HepG2 (cell line): ENCODE results near the gene SYAP1. TPM values are rescaled to one million over a fixed set of nuclear protein-coding genes. Genes with fewer than 3 reads are reported as not detected.

Experiments
- ATAC-seq: fragments of 200-7000 bp; cut with Tn5 transposase; 3 replicates; pipeline ENCODE4 v1.9.1; 2020; ENCODE audit warnings: mild to moderate bottlenecking, moderate library complexity
- BruUV-seq: library from RNA; stranded (reverse); fragments of 400-500 nt; replicated peaks from 2 replicates; lab custom pipeline; 2021; lab: Mats Ljungman, UMichigan
- CTCF ChIA-PET: fragments of 300-600 bp; formaldehyde crosslinking; extraction: SDS; loops from one replicate; lab custom pipeline; 2021; ENCODE audit warnings: low total read pairs, inconsistent platforms, low intra/inter-chr PET ratio; lab: Yijun Ruan, JAX
- POLR2A ChIA-PET: fragments of 350-600 bp; sonication (Branson Sonifier 250); formaldehyde crosslinking; loops from one replicate; lab custom pipeline; 2020; ENCODE audit warnings: antibody characterized with exemption, inconsistent platforms; lab: Yijun Ruan, JAX
- DNase-seq: peaks from one replicate; pipeline ENCODE4 v3.0.0-alpha.2; 2015; ENCODE audit warnings: low spot score
- FAIRE-seq: peaks from 3 replicates; lab custom pipeline; 2011; peaks lifted over from hg19 to GRCh38; lab: Jason Lieb, UNC
- H2AFZ ChIP-seq: one replicate; pipeline ENCODE4 v1.6.1; 2011; ENCODE audit warnings: low read length, inconsistent platforms
- H3K27ac ChIP-seq: fragments of 300-600 bp; 3 replicates; pipeline ENCODE4 v1.8.0; 2011; ENCODE audit warnings: mixed run types, mild to moderate bottlenecking, mixed read lengths, low read length, inconsistent platforms; ENCODE audit not compliant: insufficient read depth; ENCODE audit errors: extremely low read length
- H3K27me3 ChIP-seq, 2 experiments: fragments of 200-600 bp in 1 of 2; 2 replicates in 1 of 2; 3 replicates in 1 of 2; pipeline versions ENCODE4 v1.6.0 to v1.8.0; 2011; ENCODE audit warnings: low read length in 2 of 2, mild to moderate bottlenecking in 2 of 2, moderate library complexity in 2 of 2, inconsistent platforms in 1 of 2; ENCODE audit not compliant: insufficient read depth in 2 of 2, control insufficient read depth in 1 of 2
- H3K36me3 ChIP-seq, 2 experiments: fragments of 200-600 bp in 1 of 2; replicated peaks in 1 of 2; 2 replicates in 1 of 2; 3 replicates in 1 of 2; pipeline versions ENCODE4 v1.5.1 to v1.8.0; 2011; ENCODE audit warnings: low read length in 2 of 2, inconsistent platforms in 1 of 2; ENCODE audit not compliant: insufficient read depth in 2 of 2, control insufficient read depth in 1 of 2
- H3K4me1 ChIP-seq: 2 replicates; pipeline ENCODE4 v1.5.1; 2012; ENCODE audit warnings: low read length, inconsistent platforms; ENCODE audit not compliant: insufficient read depth
- H3K4me2 ChIP-seq: 2 replicates; pipeline ENCODE4 v1.6.0; 2011; ENCODE audit warnings: low read depth, low read length, inconsistent platforms
- H3K4me3 ChIP-seq, 3 experiments: fragments of 200-600 bp in 1 of 3; sonication (generic), shearing (Covaris generic) in 1 of 3; replicated peaks in 1 of 3; 2 replicates each; pipeline ENCODE4 v1.5.1; 2011 to 2016; ENCODE audit warnings: low read length in 3 of 3, inconsistent platforms in 2 of 3, low read depth in 2 of 3, mild to moderate bottlenecking in 2 of 3, control low read depth in 1 of 3, mixed read lengths in 1 of 3; ENCODE audit not compliant: insufficient read depth in 1 of 3
- H3K79me2 ChIP-seq: one replicate; pipeline ENCODE4 v1.6.1; 2011; ENCODE audit warnings: low read length, inconsistent platforms; ENCODE audit not compliant: insufficient read depth
- H3K9ac ChIP-seq: 2 replicates; pipeline ENCODE4 v1.6.0; 2011; ENCODE audit warnings: mild to moderate bottlenecking, low read depth, low read length, inconsistent platforms; ENCODE audit not compliant: insufficient read depth
- H3K9me3 ChIP-seq: 2 replicates; pipeline ENCODE4 v1.5.1; 2012; ENCODE audit warnings: mild to moderate bottlenecking, low read length
- H4K20me1 ChIP-seq: 2 replicates; pipeline ENCODE4 v1.6.0; 2011; ENCODE audit warnings: inconsistent platforms, mild to moderate bottlenecking, low read length, moderate library complexity; ENCODE audit not compliant: insufficient read depth
- CC2D1A ChIP-seq: sonication (generic); formaldehyde crosslinking; IDR thresholded peaks from 2 replicates; pipeline ENCODE4 v1.8.1; 2023; ENCODE audit warnings: mild to moderate bottlenecking, missing genetic modification reagents
- DR1 ChIP-seq: sonication (generic); formaldehyde crosslinking; IDR thresholded peaks from 2 replicates; pipeline ENCODE4 v1.8.0; 2021; ENCODE audit warnings: mild to moderate bottlenecking, missing genetic modification reagents, inconsistent platforms
- ELF1 ChIP-seq: sonication (generic); formaldehyde crosslinking; IDR thresholded peaks from 2 replicates; pipeline ENCODE4 v1.4.0; 2020; ENCODE audit warnings: missing genetic modification reagents
- GZF1 ChIP-seq: sonication (generic); formaldehyde crosslinking; IDR thresholded peaks from 2 replicates; pipeline ENCODE4 v1.5.1; 2020; ENCODE audit warnings: mild to moderate bottlenecking, missing genetic modification reagents
- HCFC1 ChIP-seq: fragments of 150-350 bp; IDR thresholded peaks from 2 replicates; pipeline ENCODE4 v1.6.1; 2014; ENCODE audit warnings: low read depth, low read length
- KDM5B ChIP-seq: sonication (generic); formaldehyde crosslinking; IDR thresholded peaks from 2 replicates; pipeline ENCODE4 v1.4.0; 2020; ENCODE audit warnings: missing genetic modification reagents, mild to moderate bottlenecking, borderline replicate concordance
- MNT ChIP-seq: fragments of 450-650 bp; IDR thresholded peaks from 2 replicates; pipeline ENCODE4 v1.6.1; 2016
- NFYC ChIP-seq: IDR thresholded peaks from 2 replicates; pipeline ENCODE4 v1.6.1; 2016; ENCODE audit warnings: missing genetic modification reagents, missing compliant biosample characterization
- NR2F6 ChIP-seq, 2 experiments: IDR thresholded peaks; 2 replicates each; pipeline ENCODE4 v1.6.1; 2016; ENCODE audit warnings: antibody characterized with exemption in 1 of 2, mild to moderate bottlenecking in 1 of 2
- SOX5 ChIP-seq: IDR thresholded peaks from 2 replicates; pipeline ENCODE4 v1.6.1; 2016; ENCODE audit warnings: borderline replicate concordance
- TAF15 ChIP-seq: fragments of 200-400 bp; formaldehyde crosslinking; IDR thresholded peaks from one replicate; pipeline ENCODE4 v1.6.1; 2018; ENCODE audit warnings: mild to moderate bottlenecking, low read depth, low read length; ENCODE audit not compliant: poor library complexity, severe bottlenecking
- TOE1 ChIP-seq: sonication (generic); formaldehyde crosslinking; IDR thresholded peaks from 2 replicates; pipeline ENCODE4 v1.4.0; 2020; ENCODE audit warnings: mild to moderate bottlenecking, missing genetic modification reagents
- ZBTB49 ChIP-seq: sonication (generic); formaldehyde crosslinking; IDR thresholded peaks from 2 replicates; pipeline ENCODE4 v1.4.0; 2020; ENCODE audit warnings: missing genetic modification reagents, borderline replicate concordance
- ZNF24 ChIP-seq: fragments of 450-650 bp; IDR thresholded peaks from 2 replicates; pipeline ENCODE4 v1.6.1; 2017; ENCODE audit warnings: antibody characterized with exemption, mild to moderate bottlenecking
- ZNF296 ChIP-seq: sonication (generic); formaldehyde crosslinking; conservative IDR thresholded peaks from 2 replicates; pipeline ENCODE4 v1.5.0; 2020; ENCODE audit warnings: mild to moderate bottlenecking, missing genetic modification reagents
- ZNF3 ChIP-seq: IDR thresholded peaks from 2 replicates; pipeline ENCODE4 v1.7.0; 2017; ENCODE audit warnings: inconsistent platforms
- ZNF34 ChIP-seq: sonication (generic); formaldehyde crosslinking; IDR thresholded peaks from 2 replicates; pipeline ENCODE4 v1.4.0; 2020; ENCODE audit warnings: mild to moderate bottlenecking, missing genetic modification reagents, borderline replicate concordance
- ZNF441 ChIP-seq: sonication (generic); formaldehyde crosslinking; IDR thresholded peaks from 2 replicates; pipeline ENCODE4 v1.7.0; 2021; ENCODE audit warnings: missing genetic modification reagents, borderline replicate concordance
- ZNF513 ChIP-seq: sonication (generic); formaldehyde crosslinking; conservative IDR thresholded peaks from 2 replicates; pipeline ENCODE4 v1.5.0; 2020; ENCODE audit warnings: missing genetic modification reagents
- ZNF691 ChIP-seq: sonication (generic); formaldehyde crosslinking; IDR thresholded peaks from 2 replicates; pipeline ENCODE4 v1.4.0; 2020; ENCODE audit warnings: missing genetic modification reagents, low read depth, mild to moderate bottlenecking, borderline replicate concordance
- WGBS: methylation state at CpG from one replicate; pipeline ENCODE4 v1.1.6; 2017; ENCODE audit warnings: low lambda C conversion rate; 5-methylcytosine and 5-hydroxymethylcytosine counted together
- in situ Hi-C: cut with HindIII; loops from 2 replicates; pipeline ENCODE4 v1.10.0; 2017; ENCODE audit warnings: low pct_unique_long_range_greater_than_20kb; ENCODE audit not compliant: extremely low pct_ligation_motif_present
- intact Hi-C: fragments of 100-400 bp; cut with micrococcal nuclease; formaldehyde crosslinking; loops from one replicate; pipeline ENCODE4 v1.10.0; 2022; ENCODE audit not compliant: unreplicated experiment
- polyA plus RNA-seq, 8 experiments: library from polyadenylated mRNA; depleted of rRNA in 3 of 8; stranded (reverse) in 7 of 8; unstranded in 1 of 8; fragments of >200 nt; fragmentation: Illumina TruSeq in 4 of 8; extraction: Trizol in 4 of 8; gene quantifications; 2 replicates each; pipeline versions ENCODE4 v1.2.1 to v1.2.3, GENCODE V29; 2011 to 2016; ENCODE audit warnings: low read depth in 4 of 8, missing spikeins in 1 of 8, mixed read lengths in 1 of 8; ENCODE audit not compliant: insufficient read depth in 1 of 8
- total RNA-seq, 5 experiments: library from RNA; depleted of rRNA; stranded (reverse); fragments of >200 nt; fragmentation: Illumina TruSeq; extraction: Trizol; gene quantifications; 2 replicates each; pipeline ENCODE4 v1.2.3, GENCODE V29; 2016; ENCODE audit warnings: low read depth in 1 of 5

SYAP1 gene
- total and polyA plus RNA-seq, 2 of the 13 experiments (the other 11 are each of a cell fraction or from before 2014, with no cell fraction given) = 4.9 to 18.5 TPM

- TF ChIP-seq GZF1 (CRISPR knock-in tag) (no peak), ZNF513 (CRISPR knock-in tag) (no peak), NR2F6 (IDR thresholded peaks at IDR 0.05) (no peak), NR2F6 (CRISPR knock-in tag; IDR thresholded peaks at IDR 0.05) (no peak), ZNF24 (no peak), KDM5B (no peak), TAF15 (no peak)
Measured at GRCh38 chrX:16696956-16697355, 22.5 kb upstream of the SYAP1 start (continued).

GRCh38 chrX:16699389-16699788 lies 20.0 kb upstream of the SYAP1 start:
- in situ Hi-C loops = no loop called here
- no peak for TF ChIP-seq CC2D1A (CRISPR knock-in tag)
- TF ChIP-seq MNT = no peak
- TF ChIP-seq HCFC1 = no peak
- no peak for TF ChIP-seq ZNF3
- no peak for TF ChIP-seq TOE1 (CRISPR knock-in tag)
- no peak for TF ChIP-seq ZNF691 (CRISPR knock-in tag)
- no peak for TF ChIP-seq NFYC (CRISPR knock-in tag)
- no peak for TF ChIP-seq ELF1 (CRISPR knock-in tag)
- TF ChIP-seq ZNF441 (CRISPR knock-in tag) = no peak
- TF ChIP-seq DR1 (CRISPR knock-in tag) = no peak
- TF ChIP-seq ZNF296 (CRISPR knock-in tag) = no peak
- TF ChIP-seq ZNF34 = no peak
- TF ChIP-seq ZBTB49 (CRISPR knock-in tag) = no peak
- no peak for TF ChIP-seq SOX5 (CRISPR knock-in tag)

More at GRCh38 chrX:16699389-16699788, 20.0 kb upstream of the SYAP1 start:
- ChIA-PET CTCF (no interaction called here), POLR2A (no interaction called here)
- Histone ChIP-seq H3K4me3 (no peak overlapping the region), H3K9ac (no peak overlapping the region), H3K27ac (no peak overlapping the region), H3K36me3 (no peaks in the 10 kb centered on the region; a peak in 1 of 5 replicates), H3K4me2 (no peak overlapping the region), H3K4me1 (peaks cover 38% of the 10 kb centered on the region), H4K20me1 (no peaks in the 10 kb centered on the region), H3K27me3 (no peaks in the 10 kb centered on the region), H2AFZ (no peak overlapping the region), H3K9me3 (no peaks in the 10 kb centered on the region), H3K79me2 (no peaks in the 10 kb centered on the region)
- WGBS = 93% methylated on average over 6 of the region's 6 CpGs
- BruUV-seq = no TSS peak
- ATAC-seq (no peak), DNase-seq (no peak), FAIRE-seq (no peak)
- intact Hi-C loops = loop anchor here (10.0 kb wide), 1 partner anchor 575 kb away; the partner anchor contains the start of gene GRPR
